SK-N-SH (cell line): ENCODE results near the gene C1GALT1. TPM values are rescaled to one million over a fixed set of nuclear protein-coding genes. Genes with fewer than 3 reads are reported as not detected.

ENCODE experiments used
- CTCF ChIA-PET: fragments of 300-600, 350-600 bp; formaldehyde crosslinking; extraction: SDS; loops from one replicate; lab custom pipeline; 2021; lab: Yijun Ruan, JAX
- POLR2A ChIA-PET: fragments of 350-600 bp; sonication (Branson Sonifier 250); formaldehyde crosslinking; extraction: SDS; loops from one replicate; lab custom pipeline; 2020; ENCODE audit warnings: antibody characterized with exemption, inconsistent platforms; lab: Yijun Ruan, JAX
- DNase-seq: peaks from one replicate; pipeline ENCODE4 v3.0.0; 2012
- H2AFZ ChIP-seq: fragments of 200-600 bp; sonication (generic); 2 replicates; pipeline ENCODE4 v1.8.1; 2016; ENCODE audit warnings: antibody characterized with exemption, mild to moderate bottlenecking, low read depth
- H3F3A ChIP-seq: fragments of 200-600 bp; sonication (generic); replicated peaks from 2 replicates; pipeline ENCODE3; 2016; ENCODE audit warnings: antibody characterized with exemption, mild to moderate bottlenecking; ENCODE audit not compliant: insufficient read depth
- H3K27ac ChIP-seq, 2 experiments: fragments of 200-500 bp in 1 of 2; fragments of 200-600 bp in 1 of 2; sonication (Bioruptor generic) in 1 of 2; sonication (generic), shearing (Covaris generic) in 1 of 2; 2 replicates each; pipeline versions ENCODE4 v1.5.1 to v1.6.1; 2014 to 2016; ENCODE audit warnings: low read depth in 2 of 2, inconsistent platforms in 1 of 2, low read length in 1 of 2, mild to moderate bottlenecking in 1 of 2, mixed read lengths in 1 of 2
- H3K27me3 ChIP-seq: fragments of 200-600 bp; sonication (generic), shearing (Covaris generic); 2 replicates; pipeline ENCODE4 v1.6.1; 2016; ENCODE audit warnings: mixed run types; ENCODE audit not compliant: insufficient read depth
- H3K36me3 ChIP-seq, 2 experiments: fragments of 200-500 bp in 1 of 2; fragments of 200-600 bp in 1 of 2; sonication (Bioruptor generic) in 1 of 2; sonication (generic) in 1 of 2; replicated peaks in 1 of 2; 2 replicates each; pipeline versions ENCODE3 to v1.5.1; 2014 to 2016; ENCODE audit warnings: low read length in 1 of 2, mild to moderate bottlenecking in 1 of 2; ENCODE audit not compliant: insufficient read depth in 2 of 2, control insufficient read depth in 1 of 2
- H3K4me1 ChIP-seq, 2 experiments: fragments of 200-500 bp in 1 of 2; fragments of 200-600 bp in 1 of 2; sonication (Bioruptor generic) in 1 of 2; sonication (generic), shearing (Covaris generic) in 1 of 2; 2 replicates each; pipeline versions ENCODE4 v1.5.1 to v1.6.1; 2014 to 2016; ENCODE audit warnings: low read depth in 1 of 2, low read length in 1 of 2, mixed run types in 1 of 2; ENCODE audit not compliant: insufficient read depth in 2 of 2, control insufficient read depth in 1 of 2
- H3K4me2 ChIP-seq: fragments of 200-600 bp; sonication (generic), shearing (Covaris generic); 2 replicates; pipeline ENCODE4 v1.6.1; 2017; ENCODE audit warnings: mixed run types
- H3K4me3 ChIP-seq, 2 experiments: fragments of 200-500 bp in 1 of 2; fragments of 200-600 bp in 1 of 2; sonication (Bioruptor generic) in 1 of 2; sonication (generic), shearing (Covaris generic) in 1 of 2; 2 replicates each; pipeline versions ENCODE4 v1.5.1 to v1.8.1; 2014 to 2016; ENCODE audit warnings: low read depth in 2 of 2, inconsistent platforms in 1 of 2, low read length in 1 of 2, mild to moderate bottlenecking in 1 of 2, mixed read lengths in 1 of 2, moderate library complexity in 1 of 2
- H3K79me2 ChIP-seq: fragments of 200-600 bp; sonication (generic); 2 replicates; pipeline ENCODE4 v1.8.1; 2017; ENCODE audit warnings: mild to moderate bottlenecking; ENCODE audit not compliant: insufficient read depth
- H3K9ac ChIP-seq: fragments of 200-600 bp; sonication (generic); 2 replicates; pipeline ENCODE4 v1.6.1; 2017; ENCODE audit warnings: mixed run types
- H3K9me2 ChIP-seq: fragments of 200-600 bp; sonication (generic); 2 replicates; pipeline ENCODE4 v1.6.1; 2017; ENCODE audit warnings: mixed run types
- H3K9me3 ChIP-seq: fragments of 200-600 bp; sonication (generic); 2 replicates; pipeline ENCODE4 v1.6.1; 2017; ENCODE audit warnings: mixed run types, mild to moderate bottlenecking, moderate library complexity
- H4K20me1 ChIP-seq: fragments of 200-600 bp; sonication (generic); 2 replicates; pipeline ENCODE4 v1.6.1; 2017; ENCODE audit warnings: mild to moderate bottlenecking, mixed run types; ENCODE audit not compliant: insufficient read depth
- CHD2 ChIP-seq: fragments of 150-350 bp; IDR thresholded peaks from 2 replicates; pipeline ENCODE4 v1.6.1; 2018; ENCODE audit warnings: low read length; ENCODE audit not compliant: partially characterized antibody
- ELF1 ChIP-seq: IDR thresholded peaks from 2 replicates; pipeline ENCODE4 v1.4.0; 2012
- EZH2phosphoT487 ChIP-seq: fragments of 200-600 bp; sonication (generic); IDR thresholded peaks from 2 replicates; pipeline ENCODE4 v1.6.1; 2017; ENCODE audit warnings: low read depth, mixed run types, mild to moderate bottlenecking, antibody characterized with exemption, moderate library complexity, borderline replicate concordance
- FOXJ3 ChIP-seq: sonication (generic); formaldehyde crosslinking; IDR thresholded peaks from 2 replicates; pipeline ENCODE4 v1.5.1; 2020; ENCODE audit warnings: mild to moderate bottlenecking, missing genetic modification reagents
- MEF2A ChIP-seq: IDR thresholded peaks from 2 replicates; pipeline ENCODE4 v1.4.0; 2012; ENCODE audit warnings: low read depth, borderline replicate concordance
- NFIC ChIP-seq: IDR thresholded peaks from 2 replicates; pipeline ENCODE4 v1.4.0; 2012; ENCODE audit warnings: borderline replicate concordance
- NRF1 ChIP-seq: IDR thresholded peaks from 2 replicates; pipeline ENCODE4 v1.6.1; 2012; ENCODE audit warnings: low read depth, mild to moderate bottlenecking, low read length
- TEAD4 ChIP-seq: IDR thresholded peaks from 2 replicates; pipeline ENCODE4 v1.4.0; 2012; ENCODE audit warnings: mild to moderate bottlenecking, borderline replicate concordance; ENCODE audit not compliant: insufficient read depth
- YY1 ChIP-seq: IDR thresholded peaks from 2 replicates; pipeline ENCODE4 v1.4.0; 2012; ENCODE audit warnings: low read depth, mild to moderate bottlenecking
- ZBTB33 ChIP-seq: IDR thresholded peaks from 2 replicates; pipeline ENCODE4 v1.4.0; 2012; ENCODE audit warnings: low read depth, borderline replicate concordance
- WGBS: methylation state at CpG from one replicate; pipeline ENCODE4 v1.1.6; 2017; ENCODE audit warnings: low lambda C conversion rate; 5-methylcytosine and 5-hydroxymethylcytosine counted together
- polyA plus RNA-seq, 3 experiments: library from polyadenylated mRNA; depleted of rRNA; stranded (reverse); fragments of >200 nt; gene quantifications; 2 replicates each; pipeline ENCODE4 v1.2.3, GENCODE V29; 2012

C1GALT1 gene
- polyA plus RNA-seq, 1 of the 3 experiments (the other 2 are of a cell fraction), result 15.2 TPM

DNA sequence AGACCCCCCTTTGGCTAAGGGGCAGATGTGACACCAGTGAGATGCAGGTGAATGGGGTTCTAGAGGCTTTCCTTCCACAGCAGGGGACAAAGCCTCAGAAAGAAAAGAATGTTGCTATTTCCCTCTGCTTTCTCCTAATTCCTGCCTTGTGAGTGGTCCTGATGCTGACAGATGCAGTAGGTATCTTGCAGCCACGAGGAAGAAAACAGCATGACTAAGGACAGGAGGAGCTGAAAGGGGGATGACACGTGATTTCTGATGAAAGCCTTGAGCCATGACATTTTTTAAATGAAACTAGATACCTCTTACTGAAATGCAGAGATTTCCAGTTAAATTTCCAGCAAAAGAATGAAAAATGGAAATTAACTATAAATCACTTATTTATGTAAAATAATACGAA is 92.4 kb downstream of the C1GALT1 start:
- Histone ChIP-seq H3K4me2 (no peak overlapping the region), H3K27me3 (no peaks in the 10 kb centered on the region), H3K4me1 (peaks cover 0 to 3% of the 10 kb centered on the region in 2 experiments; a peak in 1 of 4 replicates), H4K20me1 (no peaks in the 10 kb centered on the region), H3K79me2 (no peaks in the 10 kb centered on the region), H3K9ac (no peak overlapping the region), H3K36me3 (no peaks in the 10 kb centered on the region), H3K9me2 (no peaks in the 10 kb centered on the region), H2AFZ (no peak overlapping the region), H3K27ac (no peak overlapping the region), H3K4me3 (no peak overlapping the region), H3F3A (no peaks in the 10 kb centered on the region), H3K9me3 (no peaks in the 10 kb centered on the region; the same call in 1 of the 2 replicates)
- no peak for DNase-seq
- 27% methylated on average over 3 of the region's 3 CpGs for WGBS
- no peak for TF ChIP-seq NRF1
- TF ChIP-seq NFIC, result no peak
- TF ChIP-seq CHD2, result no peak
- TF ChIP-seq EZH2phosphoT487, result no peak
- TF ChIP-seq MEF2A, result no peak
- TF ChIP-seq TEAD4, result no peak
- TF ChIP-seq FOXJ3 (CRISPR knock-in tag), result no peak
- CTCF ChIA-PET, result interaction anchor here (1.6 kb wide), 1 partner anchor 25 kb away, joined by 4 read pairs; no protein-coding TSS in a partner anchor
- POLR2A ChIA-PET, result no interaction called here

- H4K20me1 ChIP-seq, result no peaks in the 10 kb centered on the region
- H3K4me1 ChIP-seq, result peaks cover 0 to 3% of the 10 kb centered on the region in 2 experiments; a peak in 1 of 4 replicates
- CTCF ChIA-PET, result no interaction called here
- no peak overlapping the region for H3K4me3 ChIP-seq
- POLR2A ChIA-PET, result no interaction called here
- no peak for DNase-seq
- no peak overlapping the region for H3K27ac ChIP-seq
- no peaks in the 10 kb centered on the region; the same call in 1 of the 2 replicates for H3K9me3 ChIP-seq
- WGBS, result 30% methylated on average over 3 of the region's 3 CpGs
- H3K27me3 ChIP-seq, result no peaks in the 10 kb centered on the region
- no peaks in the 10 kb centered on the region for H3K36me3 ChIP-seq
- no peaks in the 10 kb centered on the region for H3K9me2 ChIP-seq
- H2AFZ ChIP-seq, result no peak overlapping the region
- H3K4me2 ChIP-seq, result no peak overlapping the region
- H3K9ac ChIP-seq, result no peak overlapping the region
- no peaks in the 10 kb centered on the region for H3F3A ChIP-seq
- no peak for TF ChIP-seq ELF1
- no peak for TF ChIP-seq YY1
- TF ChIP-seq ZBTB33, result no peak
- no peaks in the 10 kb centered on the region for H3K79me2 ChIP-seq
Measured at GRCh38 chr7:7276161-7276560, 93.8 kb downstream of the C1GALT1 start.
